Progenitor cell of endocrine pancreas (in vitro differentiated cells): ENCODE results near the gene DOCK4. TPM values are rescaled to one million over a fixed set of nuclear protein-coding genes. Genes with fewer than 3 reads are reported as not detected.

Experiments used
- DNase-seq: peaks from one replicate; pipeline ENCODE4 v3.0.0; 2021; ENCODE audit warnings: low spot score; ENCODE audit not compliant: unreplicated experiment
- H3K27ac Mint-ChIP-seq: 2 replicates; pipeline ENCODE4 v1.8.0; 2021; ENCODE audit warnings: mild to moderate bottlenecking, moderate library complexity, mixed read lengths
- H3K27me3 Mint-ChIP-seq: 2 replicates; pipeline ENCODE4 v1.8.0; 2021; ENCODE audit warnings: mixed read lengths
- H3K36me3 Mint-ChIP-seq: 2 replicates; pipeline ENCODE4 v1.8.0; 2022; ENCODE audit warnings: mixed read lengths; ENCODE audit not compliant: insufficient read depth
- H3K4me1 Mint-ChIP-seq: 2 replicates; pipeline ENCODE4 v1.8.0; 2021; ENCODE audit warnings: low read depth, mixed read lengths
- H3K4me3 Mint-ChIP-seq: 2 replicates; pipeline ENCODE4 v1.8.0; 2021; ENCODE audit warnings: low read depth, mild to moderate bottlenecking, moderate library complexity, mixed read lengths
- H3K9me3 Mint-ChIP-seq: 2 replicates; pipeline ENCODE4 v1.8.0; 2021; ENCODE audit warnings: low read depth, mixed read lengths
- total RNA-seq: library from RNA; stranded (reverse); gene quantifications from 2 replicates; pipeline ENCODE4 v1.2.1, GENCODE V29; 2021
- TF ChIP-seq, protein P1 (sequence below): fragments of 200-600 bp; sonication (generic); IDR thresholded peaks from one replicate; pipeline ENCODE4 v1.5.0; 2021; ENCODE audit warnings: antibody characterized with exemption, mild to moderate bottlenecking; ENCODE audit not compliant: unreplicated experiment

Gene DOCK4
- total RNA-seq, 1 donor from 2014 or later = 28.8 TPM

DNA sequence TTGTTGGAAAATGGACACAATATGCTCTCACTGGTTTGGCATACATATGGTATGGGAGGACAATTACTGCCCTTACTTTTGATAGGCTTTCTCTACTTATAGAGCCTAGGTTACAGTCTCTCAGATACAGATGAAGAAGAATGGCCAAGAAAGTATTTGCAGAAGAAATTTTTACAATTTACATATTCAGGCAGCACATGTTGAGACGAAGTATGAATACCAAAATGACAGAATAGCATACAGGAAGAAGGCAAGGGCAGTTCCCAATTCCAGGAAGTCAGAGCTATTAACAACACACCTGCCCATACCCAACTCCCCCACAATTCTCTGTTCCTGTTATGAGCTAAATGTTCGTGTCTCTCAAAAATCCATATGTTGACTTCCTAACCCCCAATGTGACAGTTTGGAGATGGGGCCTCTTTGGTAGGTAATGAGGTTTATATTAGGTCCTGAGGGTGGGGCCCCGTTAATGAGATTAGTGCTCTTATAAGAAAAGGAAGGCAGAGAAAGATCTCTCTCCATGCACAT is 67.8 kb downstream of the DOCK4 start:
- Mint-ChIP-seq H3K36me3 (no peaks in the 10 kb centered on the region), H3K27me3 (no peaks in the 10 kb centered on the region), H3K9me3 (no peaks in the 10 kb centered on the region), H3K4me3 (no peak overlapping the region), H3K27ac (no peak overlapping the region), H3K4me1 (no peaks in the 10 kb centered on the region)
- TF ChIP-seq, protein P1, sequence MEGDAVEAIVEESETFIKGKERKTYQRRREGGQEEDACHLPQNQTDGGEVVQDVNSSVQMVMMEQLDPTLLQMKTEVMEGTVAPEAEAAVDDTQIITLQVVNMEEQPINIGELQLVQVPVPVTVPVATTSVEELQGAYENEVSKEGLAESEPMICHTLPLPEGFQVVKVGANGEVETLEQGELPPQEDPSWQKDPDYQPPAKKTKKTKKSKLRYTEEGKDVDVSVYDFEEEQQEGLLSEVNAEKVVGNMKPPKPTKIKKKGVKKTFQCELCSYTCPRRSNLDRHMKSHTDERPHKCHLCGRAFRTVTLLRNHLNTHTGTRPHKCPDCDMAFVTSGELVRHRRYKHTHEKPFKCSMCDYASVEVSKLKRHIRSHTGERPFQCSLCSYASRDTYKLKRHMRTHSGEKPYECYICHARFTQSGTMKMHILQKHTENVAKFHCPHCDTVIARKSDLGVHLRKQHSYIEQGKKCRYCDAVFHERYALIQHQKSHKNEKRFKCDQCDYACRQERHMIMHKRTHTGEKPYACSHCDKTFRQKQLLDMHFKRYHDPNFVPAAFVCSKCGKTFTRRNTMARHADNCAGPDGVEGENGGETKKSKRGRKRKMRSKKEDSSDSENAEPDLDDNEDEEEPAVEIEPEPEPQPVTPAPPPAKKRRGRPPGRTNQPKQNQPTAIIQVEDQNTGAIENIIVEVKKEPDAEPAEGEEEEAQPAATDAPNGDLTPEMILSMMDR = no peak
- no peak for DNase-seq

DNA sequence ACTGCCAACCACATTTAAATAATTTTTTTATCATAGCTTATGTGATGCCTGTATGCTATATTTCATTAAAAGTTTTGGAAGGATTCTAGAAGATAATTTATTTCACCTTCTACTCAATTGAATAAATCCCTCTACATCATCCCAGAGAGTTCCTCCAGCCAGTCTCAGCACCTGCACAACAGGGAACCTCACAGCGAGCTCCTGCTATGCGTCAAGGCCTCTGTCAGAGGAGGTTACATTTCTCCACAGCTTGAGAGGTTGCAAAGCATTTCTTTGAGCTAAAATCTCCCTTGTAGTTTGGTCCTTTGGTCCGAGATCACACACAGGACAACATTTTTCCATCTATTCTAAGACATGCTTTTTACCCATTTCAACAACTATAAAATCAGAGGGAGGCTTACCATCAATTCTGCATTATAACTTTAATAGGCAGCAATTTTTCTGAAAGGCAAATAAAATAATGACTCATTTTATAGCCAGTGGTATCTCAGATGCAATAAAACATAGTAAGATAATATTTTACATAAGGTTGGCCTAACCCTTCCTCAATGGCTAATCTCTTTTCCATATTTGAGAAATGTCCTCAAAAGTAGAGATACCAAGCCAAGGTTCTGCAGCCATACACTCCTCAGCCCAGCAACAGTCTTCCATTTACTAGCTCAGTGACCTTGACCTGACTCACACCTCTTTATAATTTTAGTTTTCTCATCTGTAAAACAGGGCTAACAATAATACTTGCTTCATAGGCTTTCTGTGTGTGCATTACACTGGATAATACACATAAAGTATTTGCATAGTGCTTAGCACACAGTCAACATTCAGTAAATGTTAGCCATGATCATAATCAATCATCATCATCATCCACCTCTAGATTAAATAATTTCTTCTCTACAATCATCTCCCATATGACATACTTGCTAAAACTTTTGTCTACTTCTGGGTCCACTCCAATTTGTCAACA is 68.8 kb downstream of the DOCK4 start:
- TF ChIP-seq, protein P1 = no peak
- no peaks in the 10 kb centered on the region for H3K36me3 Mint-ChIP-seq
- no peak overlapping the region for H3K4me3 Mint-ChIP-seq
- no peak overlapping the region for H3K27ac Mint-ChIP-seq
- DNase-seq = no peak
- H3K9me3 Mint-ChIP-seq = no peaks in the 10 kb centered on the region
- peaks cover 3% of the 10 kb centered on the region for H3K4me1 Mint-ChIP-seq
- H3K27me3 Mint-ChIP-seq = no peaks in the 10 kb centered on the region

DNA sequence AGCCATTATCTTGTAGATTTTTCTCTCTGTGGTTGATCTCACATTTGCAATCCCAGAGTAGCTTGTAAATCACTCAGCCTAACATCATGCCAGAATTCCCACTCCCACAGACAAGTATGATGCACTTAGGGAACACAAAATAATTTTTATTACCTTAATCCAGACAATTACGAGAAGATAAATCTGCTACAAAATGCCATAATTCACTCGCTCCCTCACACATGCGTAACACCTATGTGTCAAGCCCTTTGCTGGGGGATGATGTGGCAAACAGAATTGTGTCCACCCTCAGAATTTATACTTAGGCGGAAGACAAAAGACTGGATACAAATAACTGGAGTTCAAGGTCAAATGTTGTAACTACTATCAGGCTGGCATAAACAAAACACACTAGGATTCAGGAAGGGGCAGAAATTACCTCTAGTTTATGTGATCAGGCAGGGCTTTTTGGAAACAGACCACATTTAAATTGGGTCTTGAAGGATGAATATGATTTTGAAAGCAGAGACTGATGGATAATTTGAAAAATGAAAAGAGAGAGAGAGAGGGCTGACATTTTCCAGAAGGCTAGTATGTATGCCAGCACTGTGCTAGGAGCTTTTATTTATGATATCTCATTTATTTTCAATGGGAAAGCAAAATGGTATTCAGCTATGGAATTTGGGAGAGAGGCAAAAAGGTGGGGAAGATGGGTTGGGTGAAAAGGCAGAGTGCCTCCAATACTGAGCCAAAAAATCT is 69.8 kb downstream of the DOCK4 start:
- Mint-ChIP-seq H3K27me3 (no peaks in the 10 kb centered on the region), H3K4me1 (peaks cover 7% of the 10 kb centered on the region), H3K4me3 (no peak overlapping the region), H3K27ac (no peak overlapping the region), H3K9me3 (no peaks in the 10 kb centered on the region), H3K36me3 (no peaks in the 10 kb centered on the region)
- DNase-seq = no peak
- TF ChIP-seq, protein P1 = no peak

DNA sequence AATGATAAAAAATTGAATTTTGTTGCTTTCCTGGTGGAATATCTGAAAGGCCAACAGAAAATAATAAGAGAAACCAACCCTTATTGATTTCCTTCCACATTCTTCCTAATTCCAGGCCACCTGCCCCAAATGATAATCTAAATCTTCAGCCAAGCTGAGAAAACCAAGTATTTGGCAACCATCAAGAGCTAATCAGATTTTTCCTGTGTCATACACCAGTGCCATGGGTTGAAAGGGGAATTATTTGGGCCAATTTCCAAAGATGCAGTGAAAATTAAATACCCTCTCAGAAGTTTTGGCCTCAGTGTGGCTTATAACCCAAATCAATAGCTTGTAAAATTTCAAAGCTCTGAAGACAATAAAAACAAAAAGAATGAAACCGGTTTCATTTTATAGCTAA is 70.4 kb downstream of the DOCK4 start:
- Mint-ChIP-seq H3K4me1 (peaks cover 10% of the 10 kb centered on the region), H3K4me3 (no peak overlapping the region), H3K9me3 (no peaks in the 10 kb centered on the region), H3K27ac (no peak overlapping the region), H3K27me3 (no peaks in the 10 kb centered on the region), H3K36me3 (no peaks in the 10 kb centered on the region)
- TF ChIP-seq, protein P1 = no peak
- no peak for DNase-seq

DNA sequence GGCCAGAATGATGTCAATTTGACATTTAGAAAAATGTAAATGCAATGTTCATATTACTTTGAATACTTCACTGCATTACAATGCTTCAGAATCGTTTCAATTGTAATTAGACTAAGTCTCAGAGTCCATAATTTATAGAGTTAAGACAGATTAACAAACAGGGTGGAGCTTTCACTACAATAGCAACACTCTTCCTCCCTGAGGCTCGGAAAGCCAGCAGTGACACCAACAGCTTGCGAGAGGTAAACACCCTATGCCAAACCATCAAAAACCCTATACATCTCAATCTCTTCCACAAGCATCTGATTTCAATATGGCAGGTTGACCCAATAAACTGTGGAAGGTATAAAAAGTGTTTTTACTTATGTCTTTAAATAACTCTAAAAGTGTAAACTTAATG is 72.2 kb downstream of the DOCK4 start:
- Mint-ChIP-seq H3K27ac (no peak overlapping the region), H3K9me3 (no peaks in the 10 kb centered on the region), H3K36me3 (no peaks in the 10 kb centered on the region), H3K27me3 (no peaks in the 10 kb centered on the region), H3K4me1 (peaks cover 21% of the 10 kb centered on the region), H3K4me3 (no peak overlapping the region)
- DNase-seq = no peak
- TF ChIP-seq, protein P1 = no peak
